ENCODE data around the gene ZNF212. TPM values are rescaled to one million over a fixed set of nuclear protein-coding genes. Genes with fewer than 3 reads are reported as not detected.
"Not testable (repeated sequence)": the region's sequence is repeated elsewhere in the genome, so short reads cannot be mapped to it uniquely, and the experiment has no call there.

Gene ZNF212
- total and polyA plus RNA-seq, 2 donors (not counting 3 experiments of a cell fraction or from before 2014, with no cell fraction given), result 3.6 to 9.0 TPM

DNA sequence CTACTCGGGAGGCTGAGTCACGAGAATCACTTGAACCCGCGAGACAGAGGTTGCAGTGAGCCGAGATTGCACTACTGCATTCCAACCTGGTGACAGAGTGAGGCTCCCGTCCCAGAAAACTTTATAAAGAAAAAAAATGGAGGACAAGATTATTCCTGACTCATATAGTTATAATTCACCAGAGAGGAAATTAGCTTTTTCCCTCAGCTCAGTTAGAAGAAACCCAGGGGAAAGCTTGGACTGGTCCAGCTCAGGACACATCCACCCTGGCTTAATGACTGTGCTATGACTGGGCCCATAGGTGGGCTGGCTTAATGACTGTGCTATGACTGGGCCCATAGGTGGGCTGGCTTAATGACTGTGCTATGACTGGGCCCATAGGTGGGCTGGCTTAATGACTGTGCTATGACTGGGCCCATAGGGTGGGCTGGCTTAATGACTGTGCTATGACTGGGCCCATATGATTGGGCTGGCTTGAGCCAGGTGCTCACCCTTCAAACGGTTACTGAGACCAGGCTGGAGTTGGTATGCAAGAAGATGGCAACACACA is 5.7 kb upstream of the ZNF212 start:
- not testable (repeated sequence) for BruUV-seq (replicated peaks); H3K4me2 ChIP-seq (ENCODE audit: insufficient read depth, low read length); H3K27me3 ChIP-seq (ENCODE audit: control insufficient read depth in 2 of 2, insufficient read depth in 2 of 2, low read length in 2 of 2)

DNA sequence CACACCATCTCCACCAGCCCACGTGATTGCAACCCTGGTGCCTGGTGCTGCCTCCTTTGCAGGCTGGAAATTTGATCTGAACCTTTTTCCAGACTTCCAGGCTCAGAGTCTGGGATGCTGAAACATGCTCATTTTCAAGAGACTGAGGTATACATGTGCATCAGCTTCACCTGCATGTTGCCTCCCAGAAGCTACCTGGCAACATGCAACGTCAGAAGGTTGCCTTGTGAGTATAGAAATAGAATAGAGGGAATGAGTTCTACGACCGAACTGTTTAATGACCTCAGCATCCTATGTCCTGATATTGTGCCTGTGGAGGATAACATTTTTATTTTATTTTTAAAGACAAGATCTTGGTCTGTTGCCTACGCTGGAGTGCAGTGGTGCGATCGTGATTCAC is 1.9 kb upstream of the ZNF212 start:
- H3K4me1 ChIP-seq (ENCODE audit: control insufficient read depth, extremely low read depth, insufficient read depth, low read length), result peaks cover 9% of the 10 kb centered on the region
- no peak overlapping the region for H3K27ac ChIP-seq (ENCODE audit: insufficient read depth, low read depth, low read length)
- H3K4me2 ChIP-seq (ENCODE audit: insufficient read depth, low read length), result no peak overlapping the region
- dilution Hi-C loops (cut with MboI; ENCODE audit: extremely low pct_ligation_motif_present, low sequenced_read_pairs), result no loop called here
- H3K9me1 ChIP-seq (replicated peaks; ENCODE audit: control insufficient read depth, extremely low read depth, insufficient read depth, low read length), result peaks cover 3% of the 10 kb centered on the region
- CTCF ChIA-PET, result interaction anchor here (1.4 kb wide), 1 partner anchor 24 kb away, joined by 5 read pairs; the partner anchor contains the start of gene ZNF783
- TF ChIP-seq, protein P1, sequence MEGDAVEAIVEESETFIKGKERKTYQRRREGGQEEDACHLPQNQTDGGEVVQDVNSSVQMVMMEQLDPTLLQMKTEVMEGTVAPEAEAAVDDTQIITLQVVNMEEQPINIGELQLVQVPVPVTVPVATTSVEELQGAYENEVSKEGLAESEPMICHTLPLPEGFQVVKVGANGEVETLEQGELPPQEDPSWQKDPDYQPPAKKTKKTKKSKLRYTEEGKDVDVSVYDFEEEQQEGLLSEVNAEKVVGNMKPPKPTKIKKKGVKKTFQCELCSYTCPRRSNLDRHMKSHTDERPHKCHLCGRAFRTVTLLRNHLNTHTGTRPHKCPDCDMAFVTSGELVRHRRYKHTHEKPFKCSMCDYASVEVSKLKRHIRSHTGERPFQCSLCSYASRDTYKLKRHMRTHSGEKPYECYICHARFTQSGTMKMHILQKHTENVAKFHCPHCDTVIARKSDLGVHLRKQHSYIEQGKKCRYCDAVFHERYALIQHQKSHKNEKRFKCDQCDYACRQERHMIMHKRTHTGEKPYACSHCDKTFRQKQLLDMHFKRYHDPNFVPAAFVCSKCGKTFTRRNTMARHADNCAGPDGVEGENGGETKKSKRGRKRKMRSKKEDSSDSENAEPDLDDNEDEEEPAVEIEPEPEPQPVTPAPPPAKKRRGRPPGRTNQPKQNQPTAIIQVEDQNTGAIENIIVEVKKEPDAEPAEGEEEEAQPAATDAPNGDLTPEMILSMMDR (IDR thresholded peaks at IDR 0.05; ENCODE audit: extremely low read depth in 1 of 2, insufficient read depth in 1 of 2, low read depth in 1 of 2, low read length in 2 of 2), result no peak
- TF ChIP-seq GATA2 (IDR thresholded peaks at IDR 0.05; ENCODE audit: insufficient read depth, insufficient read length, low read depth, low read length) (no peak), EZH2 (IDR thresholded peaks at IDR 0.05; ENCODE audit: borderline replicate concordance, low read depth, low read length, severe bottlenecking) (no peak), POLR2AphosphoS5 (IDR thresholded peaks at IDR 0.05; ENCODE audit: insufficient read depth, low read depth, low read length) (no peak), POLR2A (IDR thresholded peaks at IDR 0.05; ENCODE audit: low read depth, low read length) (no peak), JUN (IDR thresholded peaks at IDR 0.05; ENCODE audit: borderline replicate concordance, insufficient read depth, insufficient read length, low read depth) (no peak), FOS (IDR thresholded peaks at IDR 0.05; ENCODE audit: borderline replicate concordance, insufficient read depth, low read length) (no peak), MYC (IDR thresholded peaks at IDR 0.05; ENCODE audit: low read depth, low read length) (no peak)
- TF ChIP-seq, protein P2, sequence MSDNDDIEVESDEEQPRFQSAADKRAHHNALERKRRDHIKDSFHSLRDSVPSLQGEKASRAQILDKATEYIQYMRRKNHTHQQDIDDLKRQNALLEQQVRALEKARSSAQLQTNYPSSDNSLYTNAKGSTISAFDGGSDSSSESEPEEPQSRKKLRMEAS (IDR thresholded peaks at IDR 0.05; ENCODE audit: insufficient read depth, insufficient read length), result no peak
- BruUV-seq (replicated peaks), result no TSS peak
- no peaks in the 10 kb centered on the region for H3K36me3 ChIP-seq (ENCODE audit: control insufficient read depth in 2 of 2, extremely low read depth in 1 of 2, insufficient read depth in 2 of 2, low read length in 2 of 2)
- FAIRE-seq (no peak), DNase-seq (ENCODE audit: low read depth, low spot score) (no peak)
- POLR2A ChIA-PET, result no interaction called here
- intact Hi-C loops (cut with micrococcal nuclease), result no loop called here
- H3K4me3 ChIP-seq (replicated peaks in 1 of 3; ENCODE audit: insufficient read depth in 1 of 3, low read depth in 1 of 3, low read length in 3 of 3), result no peak overlapping the region
- no peaks in the 10 kb centered on the region for H4K20me1 ChIP-seq (replicated peaks; ENCODE audit: control insufficient read depth, extremely low read depth, insufficient read depth, low read length)
- no peaks in the 10 kb centered on the region for H3K9me3 ChIP-seq (replicated peaks; ENCODE audit: control insufficient read depth, insufficient read depth, low read length)
- H3K79me2 ChIP-seq (ENCODE audit: control insufficient read depth, insufficient read depth, low read length), result peaks cover 16% of the 10 kb centered on the region
- H3K9ac ChIP-seq (replicated peaks; ENCODE audit: extremely low read depth, insufficient read depth, low read length), result no peak overlapping the region
- no peaks in the 10 kb centered on the region for H3K27me3 ChIP-seq (ENCODE audit: control insufficient read depth in 2 of 2, insufficient read depth in 2 of 2, low read length in 2 of 2)
- H2AFZ ChIP-seq (ENCODE audit: low read depth, low read length), result no peak overlapping the region

More for the DNA sequence above, 5.7 kb upstream of the ZNF212 start:
- POLR2A ChIA-PET; DNase-seq (ENCODE audit: low read depth, low spot score); H3K9me1 ChIP-seq (replicated peaks; ENCODE audit: control insufficient read depth, extremely low read depth, insufficient read depth, low read length); intact Hi-C loops (cut with micrococcal nuclease); H2AFZ ChIP-seq (ENCODE audit: low read depth, low read length); H3K4me3 ChIP-seq (replicated peaks in 1 of 3; ENCODE audit: insufficient read depth in 1 of 3, low read depth in 1 of 3, low read length in 3 of 3); H3K9ac ChIP-seq (replicated peaks; ENCODE audit: extremely low read depth, insufficient read depth, low read length); H4K20me1 ChIP-seq (replicated peaks; ENCODE audit: control insufficient read depth, extremely low read depth, insufficient read depth, low read length); dilution Hi-C loops (cut with MboI; ENCODE audit: extremely low pct_ligation_motif_present, low sequenced_read_pairs); H3K9me3 ChIP-seq (replicated peaks; ENCODE audit: control insufficient read depth, insufficient read depth, low read length); H3K27ac ChIP-seq (ENCODE audit: insufficient read depth, low read depth, low read length); H3K36me3 ChIP-seq (ENCODE audit: control insufficient read depth in 2 of 2, extremely low read depth in 1 of 2, insufficient read depth in 2 of 2, low read length in 2 of 2); H3K79me2 ChIP-seq (ENCODE audit: control insufficient read depth, insufficient read depth, low read length); FAIRE-seq; H3K4me1 ChIP-seq (ENCODE audit: control insufficient read depth, extremely low read depth, insufficient read depth, low read length): not testable (repeated sequence)
- CTCF ChIA-PET, result interaction anchor here (1.0 kb wide), 2 partner anchors 38 to 228 kb away, joined by 3 read pairs; no protein-coding TSS in a partner anchor
- TF ChIP-seq FOS (IDR thresholded peaks at IDR 0.05; ENCODE audit: borderline replicate concordance, insufficient read depth, low read length), result peak; percentile 65
